OCI-LY7 (cell line): ENCODE results near the gene RBBP5. TPM values are rescaled to one million over a fixed set of nuclear protein-coding genes. Genes with fewer than 3 reads are reported as not detected.

ENCODE experiments used
- BruUV-seq: library from RNA; stranded (reverse); fragments of 400-500 nt; replicated peaks from 2 replicates; lab custom pipeline; 2021; lab: Mats Ljungman, UMichigan
- CTCF ChIA-PET: fragments of 300-600 bp; sonication (Branson Sonifier 250); formaldehyde crosslinking; loops from one replicate; lab custom pipeline; 2022; ENCODE audit warnings: antibody characterized with exemption; ENCODE audit not compliant: unreplicated experiment; lab: Charles Lee
- POLR2A ChIA-PET: fragments of 300-600 bp; sonication (Branson Sonifier 250); formaldehyde crosslinking; loops from one replicate; lab custom pipeline; 2022; ENCODE audit warnings: antibody characterized with exemption; lab: Charles Lee
- DNase-seq: peaks from one replicate; pipeline ENCODE4 v3.0.0-alpha.2; 2015; ENCODE audit warnings: low spot score
- H2AFZ ChIP-seq: fragments of 200-600 bp; sonication (generic), shearing (Covaris generic); 2 replicates; pipeline ENCODE4 v1.6.1; 2014; ENCODE audit warnings: mild to moderate bottlenecking, antibody characterized with exemption, low read length, moderate library complexity
- H3K27ac ChIP-seq: fragments of 200-600 bp; sonication (generic); 2 replicates; pipeline ENCODE4 v1.5.1; 2014; ENCODE audit warnings: mixed run types, low read depth, mild to moderate bottlenecking, moderate library complexity, low read length, inconsistent platforms; ENCODE audit not compliant: poor library complexity, severe bottlenecking
- H3K36me3 ChIP-seq: fragments of 200-600 bp; sonication (generic); 2 replicates; pipeline ENCODE4 v1.6.1; 2014; ENCODE audit warnings: mild to moderate bottlenecking, antibody characterized with exemption, low read length, moderate library complexity, mixed read lengths; ENCODE audit not compliant: insufficient read depth
- H3K4me1 ChIP-seq: fragments of 200-600 bp; sonication (generic); 2 replicates; pipeline ENCODE4 v1.5.1; 2014; ENCODE audit warnings: mild to moderate bottlenecking, low read length; ENCODE audit not compliant: insufficient read depth, poor library complexity, severe bottlenecking
- H3K4me2 ChIP-seq: fragments of 200-600 bp; sonication (generic); 2 replicates; pipeline ENCODE4 v1.6.1; 2014; ENCODE audit warnings: mild to moderate bottlenecking, low read length
- H3K4me3 ChIP-seq: fragments of 200-600 bp; sonication (generic); 2 replicates; pipeline ENCODE4 v1.5.1; 2014; ENCODE audit warnings: mild to moderate bottlenecking, low read depth, low read length; ENCODE audit not compliant: poor library complexity, severe bottlenecking
- H3K79me2 ChIP-seq: fragments of 200-600 bp; sonication (generic); 2 replicates; pipeline ENCODE4 v1.6.1; 2016; ENCODE audit warnings: low read depth, mild to moderate bottlenecking, low read length, moderate library complexity, mixed read lengths; ENCODE audit not compliant: insufficient read depth
- H3K9me2 ChIP-seq: fragments of 200-600 bp; sonication (generic); 2 replicates; pipeline ENCODE4 v1.6.1; 2016; ENCODE audit warnings: mild to moderate bottlenecking, low read length, mixed read lengths; ENCODE audit not compliant: insufficient read depth
- H3K9me3 ChIP-seq: fragments of 200-600 bp; sonication (generic); 2 replicates; pipeline ENCODE4 v1.6.1; 2014; ENCODE audit warnings: mild to moderate bottlenecking, mixed run types, low read length, mixed read lengths
- H4K20me1 ChIP-seq: fragments of 200-600 bp; sonication (generic); 2 replicates; pipeline ENCODE4 v1.6.1; 2014; ENCODE audit warnings: mild to moderate bottlenecking, antibody characterized with exemption, low read length, moderate library complexity, mixed read lengths; ENCODE audit not compliant: insufficient read depth
- EZH2phosphoT487 ChIP-seq: fragments of 200-600 bp; sonication (generic); IDR thresholded peaks from 2 replicates; pipeline ENCODE4 v1.6.1; 2018; ENCODE audit warnings: low read depth, borderline replicate concordance, mild to moderate bottlenecking, mixed run types, antibody characterized with exemption, low read length, moderate library complexity, mixed read lengths
- intact Hi-C: fragments of 100-400 bp; cut with micrococcal nuclease; formaldehyde crosslinking; loops from one replicate; pipeline ENCODE4 v1.10.0; 2022; ENCODE audit not compliant: unreplicated experiment
- total RNA-seq, 2 experiments: library from RNA; depleted of rRNA in 1 of 2; stranded (reverse); fragments of >200 nt in 1 of 2; shearing (Covaris generic) in 1 of 2; gene quantifications; 2 replicates each; pipeline ENCODE4 v1.2.3, GENCODE V29; 2014 to 2022
- TF ChIP-seq, protein P1 (sequence below): fragments of 200-600 bp; sonication (generic); conservative IDR thresholded peaks from 2 replicates; pipeline ENCODE4 v1.5.1; 2014; ENCODE audit warnings: mild to moderate bottlenecking, antibody characterized with exemption, low read length, moderate library complexity, mixed read lengths

Gene RBBP5
- total RNA-seq, 2 experiments from 2014 or later, result 11.9 to 17.4 TPM

DNA sequence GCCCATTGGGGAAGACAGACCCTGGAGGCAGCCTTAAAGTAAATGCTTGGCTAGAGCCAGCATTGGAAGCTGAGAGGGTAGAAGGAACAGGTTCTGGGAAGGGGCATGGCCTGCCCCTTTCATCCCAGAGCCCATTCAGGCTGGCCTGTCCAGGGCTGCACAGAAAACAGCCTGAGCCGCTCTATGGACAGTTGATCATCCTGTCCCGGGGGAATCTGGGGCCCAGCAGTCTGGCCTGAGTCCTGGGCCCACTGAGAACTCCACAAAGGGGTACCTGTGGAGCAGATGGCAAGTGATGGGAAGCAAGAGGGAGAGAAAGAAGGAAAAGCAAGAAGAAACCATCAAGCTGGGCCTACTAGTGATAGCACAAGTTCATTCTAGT is 50.8 kb downstream of the RBBP5 start:
- Histone ChIP-seq H3K9me3 (no peaks in the 10 kb centered on the region), H3K36me3 (no peaks in the 10 kb centered on the region), H3K27ac (no peak overlapping the region), H3K4me2 (no peak overlapping the region), H3K4me1 (no peaks in the 10 kb centered on the region), H3K79me2 (no peaks in the 10 kb centered on the region), H2AFZ (no peak overlapping the region), H3K9me2 (no peaks in the 10 kb centered on the region), H3K4me3 (no peak overlapping the region), H4K20me1 (no peaks in the 10 kb centered on the region)
- POLR2A ChIA-PET, result no interaction called here
- BruUV-seq, result no TSS peak
- CTCF ChIA-PET, result no interaction called here
- TF ChIP-seq, protein P1, sequence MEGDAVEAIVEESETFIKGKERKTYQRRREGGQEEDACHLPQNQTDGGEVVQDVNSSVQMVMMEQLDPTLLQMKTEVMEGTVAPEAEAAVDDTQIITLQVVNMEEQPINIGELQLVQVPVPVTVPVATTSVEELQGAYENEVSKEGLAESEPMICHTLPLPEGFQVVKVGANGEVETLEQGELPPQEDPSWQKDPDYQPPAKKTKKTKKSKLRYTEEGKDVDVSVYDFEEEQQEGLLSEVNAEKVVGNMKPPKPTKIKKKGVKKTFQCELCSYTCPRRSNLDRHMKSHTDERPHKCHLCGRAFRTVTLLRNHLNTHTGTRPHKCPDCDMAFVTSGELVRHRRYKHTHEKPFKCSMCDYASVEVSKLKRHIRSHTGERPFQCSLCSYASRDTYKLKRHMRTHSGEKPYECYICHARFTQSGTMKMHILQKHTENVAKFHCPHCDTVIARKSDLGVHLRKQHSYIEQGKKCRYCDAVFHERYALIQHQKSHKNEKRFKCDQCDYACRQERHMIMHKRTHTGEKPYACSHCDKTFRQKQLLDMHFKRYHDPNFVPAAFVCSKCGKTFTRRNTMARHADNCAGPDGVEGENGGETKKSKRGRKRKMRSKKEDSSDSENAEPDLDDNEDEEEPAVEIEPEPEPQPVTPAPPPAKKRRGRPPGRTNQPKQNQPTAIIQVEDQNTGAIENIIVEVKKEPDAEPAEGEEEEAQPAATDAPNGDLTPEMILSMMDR, result no peak
- no peak for TF ChIP-seq EZH2phosphoT487
- DNase-seq, result no peak
- intact Hi-C loops, result no loop called here

DNA sequence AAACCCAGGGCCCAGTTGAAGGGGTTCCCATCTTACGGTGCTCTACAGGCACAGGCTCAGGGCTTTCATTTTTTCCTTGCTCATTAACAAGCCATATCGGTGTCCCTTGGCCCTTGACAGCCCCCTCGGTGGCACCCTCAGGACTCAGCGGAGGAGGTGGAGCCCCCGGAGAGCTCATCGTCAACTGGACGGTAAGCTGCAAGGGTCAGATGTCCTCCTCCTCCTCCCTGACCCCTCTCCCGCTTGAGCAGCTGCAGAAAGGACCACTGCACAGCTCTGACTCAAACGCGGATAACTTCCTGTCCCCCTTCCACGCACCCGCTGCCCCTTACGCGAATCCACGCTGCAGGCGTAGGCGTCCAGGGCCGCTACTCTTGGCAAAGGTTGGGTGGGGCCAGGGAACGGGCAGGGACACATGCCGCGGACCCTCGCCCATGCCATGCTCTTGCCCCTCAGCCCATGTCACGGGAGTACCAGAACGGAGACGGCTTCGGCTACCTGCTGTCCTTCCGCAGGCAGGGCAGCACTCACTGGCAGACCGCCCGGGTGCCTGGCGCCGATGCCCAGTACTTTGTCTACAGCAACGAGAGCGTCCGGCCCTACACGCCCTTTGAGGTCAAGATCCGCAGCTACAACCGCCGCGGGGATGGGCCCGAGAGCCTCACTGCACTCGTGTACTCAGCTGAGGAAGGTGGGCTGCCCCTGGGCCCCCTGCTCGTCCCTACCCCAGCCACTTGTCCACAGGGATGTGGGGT is 52.2 kb downstream of the RBBP5 start:
- Histone ChIP-seq H3K27ac (no peak overlapping the region), H3K9me3 (no peaks in the 10 kb centered on the region), H3K4me2 (no peak overlapping the region), H2AFZ (no peak overlapping the region), H3K4me1 (no peaks in the 10 kb centered on the region), H3K79me2 (no peaks in the 10 kb centered on the region), H4K20me1 (no peaks in the 10 kb centered on the region), H3K9me2 (no peaks in the 10 kb centered on the region), H3K36me3 (no peaks in the 10 kb centered on the region), H3K4me3 (no peak overlapping the region)
- TF ChIP-seq EZH2phosphoT487, result no peak
- TF ChIP-seq, protein P1, result no peak
- BruUV-seq, result no TSS peak
- ChIA-PET POLR2A (interaction anchor here (0.5 kb wide), 1 partner anchor 209 kb away, joined by 3 read pairs; no protein-coding TSS in a partner anchor), CTCF (no interaction called here)
- intact Hi-C loops, result loop anchor here (10.0 kb wide), 1 partner anchor 185 kb away; no protein-coding TSS in a partner anchor
- no peak for DNase-seq

DNA sequence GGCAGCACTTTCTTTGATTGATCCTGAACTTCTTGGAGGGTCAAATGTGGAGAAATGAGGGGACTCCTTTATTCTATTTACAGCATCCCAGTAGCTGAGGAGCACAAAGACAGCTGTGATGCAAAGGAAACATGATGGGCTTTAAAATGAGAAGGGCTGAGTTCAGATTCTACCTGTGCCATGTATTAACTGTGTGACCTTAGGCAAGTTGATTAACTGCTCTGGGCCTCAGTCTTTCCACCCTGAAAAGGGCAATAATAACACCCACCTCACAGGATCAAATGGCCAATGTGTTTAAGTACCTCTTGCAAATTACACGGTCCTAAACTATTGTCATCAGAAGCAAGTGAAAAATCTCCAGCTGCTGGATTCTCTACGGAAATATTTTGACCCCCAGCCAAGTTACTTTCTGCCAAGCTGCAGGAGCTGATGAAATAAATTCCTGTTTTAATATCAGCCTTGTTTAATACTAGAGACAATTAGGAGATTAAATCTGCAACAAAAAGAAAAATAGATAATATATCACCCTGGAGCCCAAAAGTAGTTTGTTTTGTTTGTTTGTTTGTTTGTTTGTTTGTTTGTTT is 53.2 kb downstream of the RBBP5 start:
- H4K20me1 ChIP-seq, result no peaks in the 10 kb centered on the region
- POLR2A ChIA-PET, result no interaction called here

More for the DNA sequence above, 53.2 kb downstream of the RBBP5 start:
- H3K79me2 ChIP-seq, result no peaks in the 10 kb centered on the region
- no peaks in the 10 kb centered on the region for H3K4me1 ChIP-seq
- H3K36me3 ChIP-seq, result no peaks in the 10 kb centered on the region
- CTCF ChIA-PET, result no interaction called here
- intact Hi-C loops, result loop anchor here (10.0 kb wide), 1 partner anchor 186 kb away; no protein-coding TSS in a partner anchor
- H3K4me3 ChIP-seq, result no peak overlapping the region
- no peaks in the 10 kb centered on the region for H3K9me2 ChIP-seq
- H3K27ac ChIP-seq, result no peak overlapping the region
- H3K4me2 ChIP-seq, result no peak overlapping the region
- H2AFZ ChIP-seq, result no peak overlapping the region
- no peak for DNase-seq
- no TSS peak for BruUV-seq
- H3K9me3 ChIP-seq, result no peaks in the 10 kb centered on the region
- TF ChIP-seq, protein P1, result no peak
- no peak for TF ChIP-seq EZH2phosphoT487
